Measurements from ENCODE around the gene AKAIN1.

DNA sequence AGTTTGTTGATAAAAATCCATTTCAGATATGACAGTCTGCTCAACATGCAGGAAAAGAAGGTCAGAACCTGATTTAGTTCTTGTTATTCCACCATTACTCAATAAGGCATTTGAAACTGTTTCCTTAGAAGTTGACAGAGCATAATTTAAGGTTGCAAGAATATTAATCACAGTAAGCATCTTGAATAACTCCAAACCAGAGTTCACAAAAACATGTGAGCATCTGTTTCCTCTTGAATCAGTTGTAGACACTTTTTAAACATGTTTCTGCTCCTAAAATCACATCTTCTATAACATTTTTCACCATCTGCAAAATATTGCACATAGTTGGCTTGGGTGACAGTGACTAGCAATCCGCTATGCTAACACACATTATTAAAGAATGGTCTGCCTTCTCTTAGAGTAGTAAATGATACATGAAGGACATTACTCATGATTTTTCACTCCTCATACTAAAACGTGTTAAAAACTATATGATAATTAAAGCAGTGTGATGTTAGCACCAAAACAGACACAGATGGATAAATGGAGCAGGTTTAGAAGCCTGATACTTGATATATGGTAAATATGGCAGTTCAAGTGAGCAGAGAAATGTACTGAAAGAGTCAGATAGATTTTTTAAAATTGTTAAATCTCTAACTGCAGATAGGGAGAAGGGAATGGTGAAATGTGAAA lies 30.3 kb downstream of the AKAIN1 start:
- TF ChIP-seq CTCF (IDR thresholded peaks at IDR 0.05) (no peak), POLR2A (IDR thresholded peaks at IDR 0.05) (no peak)
